ENCODE measurements around the gene NR2F1-AS1.

GRCh38 chr5:93425096-93425495, 155.9 kb downstream of the NR2F1-AS1 start:
- TF ChIP-seq CTCF (conservative IDR thresholded peaks at IDR 0.05; ENCODE audit: low read depth, low read length), result no peak
- TF ChIP-seq EZH2 (IDR thresholded peaks at IDR 0.05; ENCODE audit: low read length, unreplicated experiment), result no peak
- TF ChIP-seq EZH2phosphoT487 (IDR thresholded peaks at IDR 0.05; ENCODE audit: borderline replicate concordance, low read length), result no peak

Data from PC-3 (cell line).